ENCODE measurements around the gene NISCH.

NISCH gene

DNA sequence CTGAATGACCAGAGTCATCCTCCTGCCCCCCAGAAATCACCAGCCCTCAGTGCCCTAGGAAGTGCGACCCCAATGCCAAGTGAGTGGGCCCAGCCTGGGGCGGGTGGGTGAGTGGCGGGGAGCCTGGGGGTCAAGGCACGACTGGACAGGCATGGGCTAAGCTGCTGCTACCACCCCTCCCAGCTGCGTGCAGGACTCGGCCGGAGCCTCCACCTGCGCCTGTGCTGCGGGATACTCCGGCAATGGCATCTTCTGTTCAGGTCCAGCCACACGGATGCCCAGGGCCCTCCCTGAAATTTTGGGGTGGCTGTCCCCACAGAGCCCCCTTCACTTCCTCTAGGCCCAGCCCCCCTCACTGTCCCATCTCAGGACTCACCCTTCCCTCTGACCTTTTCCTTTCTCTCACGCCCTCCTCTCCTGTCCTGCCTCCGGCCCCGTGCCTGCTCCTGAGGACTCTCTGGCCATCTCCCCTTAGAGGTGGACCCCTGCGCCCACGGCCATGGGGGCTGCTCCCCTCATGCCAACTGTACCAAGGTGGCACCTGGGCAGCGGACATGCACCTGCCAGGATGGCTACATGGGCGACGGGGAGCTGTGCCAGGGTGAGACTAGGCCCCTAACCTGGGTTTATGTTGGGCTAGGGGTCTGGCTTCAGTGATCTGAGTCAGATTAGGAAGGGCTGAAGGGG, 61.2 kb downstream of the NISCH start:
- no peak for ATAC-seq
- no peak for TF ChIP-seq ZFP30 (CRISPR knock-in tag; IDR thresholded peaks at IDR 0.05)
- TF ChIP-seq, protein P1, sequence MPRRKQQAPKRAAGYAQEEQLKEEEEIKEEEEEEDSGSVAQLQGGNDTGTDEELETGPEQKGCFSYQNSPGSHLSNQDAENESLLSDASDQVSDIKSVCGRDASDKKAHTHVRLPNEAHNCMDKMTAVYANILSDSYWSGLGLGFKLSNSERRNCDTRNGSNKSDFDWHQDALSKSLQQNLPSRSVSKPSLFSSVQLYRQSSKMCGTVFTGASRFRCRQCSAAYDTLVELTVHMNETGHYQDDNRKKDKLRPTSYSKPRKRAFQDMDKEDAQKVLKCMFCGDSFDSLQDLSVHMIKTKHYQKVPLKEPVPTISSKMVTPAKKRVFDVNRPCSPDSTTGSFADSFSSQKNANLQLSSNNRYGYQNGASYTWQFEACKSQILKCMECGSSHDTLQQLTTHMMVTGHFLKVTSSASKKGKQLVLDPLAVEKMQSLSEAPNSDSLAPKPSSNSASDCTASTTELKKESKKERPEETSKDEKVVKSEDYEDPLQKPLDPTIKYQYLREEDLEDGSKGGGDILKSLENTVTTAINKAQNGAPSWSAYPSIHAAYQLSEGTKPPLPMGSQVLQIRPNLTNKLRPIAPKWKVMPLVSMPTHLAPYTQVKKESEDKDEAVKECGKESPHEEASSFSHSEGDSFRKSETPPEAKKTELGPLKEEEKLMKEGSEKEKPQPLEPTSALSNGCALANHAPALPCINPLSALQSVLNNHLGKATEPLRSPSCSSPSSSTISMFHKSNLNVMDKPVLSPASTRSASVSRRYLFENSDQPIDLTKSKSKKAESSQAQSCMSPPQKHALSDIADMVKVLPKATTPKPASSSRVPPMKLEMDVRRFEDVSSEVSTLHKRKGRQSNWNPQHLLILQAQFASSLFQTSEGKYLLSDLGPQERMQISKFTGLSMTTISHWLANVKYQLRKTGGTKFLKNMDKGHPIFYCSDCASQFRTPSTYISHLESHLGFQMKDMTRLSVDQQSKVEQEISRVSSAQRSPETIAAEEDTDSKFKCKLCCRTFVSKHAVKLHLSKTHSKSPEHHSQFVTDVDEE (CRISPR knock-in tag; IDR thresholded peaks at IDR 0.05) = no peak
- no peak for TF ChIP-seq ARNTL (CRISPR knock-in tag; IDR thresholded peaks at IDR 0.05; ENCODE audit: borderline replicate concordance, low read depth)

DNA sequence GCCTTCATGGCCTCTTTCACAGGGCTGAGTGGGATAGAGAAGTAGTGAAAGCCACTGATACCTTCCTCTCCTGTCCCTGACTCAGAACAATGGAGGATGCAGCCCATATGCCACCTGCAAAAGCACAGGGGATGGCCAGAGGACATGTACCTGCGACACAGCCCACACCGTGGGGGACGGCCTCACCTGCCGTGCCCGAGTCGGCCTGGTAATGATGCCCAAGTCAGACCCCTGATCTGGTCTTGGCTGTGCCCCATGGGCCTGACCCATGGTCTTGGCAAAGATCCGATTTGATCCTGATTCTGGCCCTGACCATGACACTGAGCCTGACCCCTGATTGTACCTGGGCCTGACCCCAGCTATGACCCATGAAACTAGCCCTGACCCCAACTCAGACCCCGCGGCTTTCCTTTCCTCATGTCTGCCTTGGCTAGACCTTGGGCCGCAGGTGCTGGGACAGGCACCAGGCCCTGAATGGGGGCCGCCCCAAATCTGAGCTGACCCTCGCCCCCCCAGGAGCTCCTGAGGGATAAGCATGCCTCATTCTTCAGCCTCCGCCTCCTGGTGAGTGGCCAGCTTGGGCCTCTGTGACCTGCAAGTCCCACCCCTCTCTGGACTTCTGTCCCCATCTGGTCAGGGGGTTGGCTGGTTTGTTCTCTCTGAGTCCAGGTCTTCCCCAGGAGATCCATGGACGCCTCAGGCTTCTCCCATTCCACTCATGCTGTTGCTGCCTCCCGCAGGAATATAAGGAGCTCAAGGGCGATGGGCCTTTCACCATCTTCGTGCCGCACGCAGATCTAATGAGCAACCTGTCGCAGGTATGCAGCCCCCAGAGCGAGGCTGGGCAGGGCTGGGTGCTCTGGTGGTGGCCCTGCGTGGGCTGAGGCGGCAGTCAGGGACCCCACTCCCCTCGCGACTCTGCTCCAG, 62.7 kb downstream of the NISCH start:
- TF ChIP-seq ZFP3 (CRISPR knock-in tag; IDR thresholded peaks at IDR 0.05) (no peak), OSR1 (CRISPR knock-in tag; IDR thresholded peaks at IDR 0.05) (no peak), ZNF8 (CRISPR knock-in tag; IDR thresholded peaks at IDR 0.05) (no peak), BACH2 (CRISPR knock-in tag; IDR thresholded peaks at IDR 0.05; ENCODE audit: borderline replicate concordance) (no peak), PPARA (CRISPR knock-in tag; IDR thresholded peaks at IDR 0.05; ENCODE audit: borderline replicate concordance) (no peak), SNAI2 (CRISPR knock-in tag; IDR thresholded peaks at IDR 0.05) (no peak)
- TF ChIP-seq, protein P2, sequence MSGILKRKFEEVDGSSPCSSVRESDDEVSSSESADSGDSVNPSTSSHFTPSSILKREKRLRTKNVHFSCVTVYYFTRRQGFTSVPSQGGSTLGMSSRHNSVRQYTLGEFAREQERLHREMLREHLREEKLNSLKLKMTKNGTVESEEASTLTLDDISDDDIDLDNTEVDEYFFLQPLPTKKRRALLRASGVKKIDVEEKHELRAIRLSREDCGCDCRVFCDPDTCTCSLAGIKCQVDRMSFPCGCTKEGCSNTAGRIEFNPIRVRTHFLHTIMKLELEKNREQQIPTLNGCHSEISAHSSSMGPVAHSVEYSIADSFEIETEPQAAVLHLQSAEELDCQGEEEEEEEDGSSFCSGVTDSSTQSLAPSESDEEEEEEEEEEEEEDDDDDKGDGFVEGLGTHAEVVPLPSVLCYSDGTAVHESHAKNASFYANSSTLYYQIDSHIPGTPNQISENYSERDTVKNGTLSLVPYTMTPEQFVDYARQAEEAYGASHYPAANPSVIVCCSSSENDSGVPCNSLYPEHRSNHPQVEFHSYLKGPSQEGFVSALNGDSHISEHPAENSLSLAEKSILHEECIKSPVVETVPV (CRISPR knock-in tag; IDR thresholded peaks at IDR 0.05) = no peak
- ATAC-seq = no peak

DNA sequence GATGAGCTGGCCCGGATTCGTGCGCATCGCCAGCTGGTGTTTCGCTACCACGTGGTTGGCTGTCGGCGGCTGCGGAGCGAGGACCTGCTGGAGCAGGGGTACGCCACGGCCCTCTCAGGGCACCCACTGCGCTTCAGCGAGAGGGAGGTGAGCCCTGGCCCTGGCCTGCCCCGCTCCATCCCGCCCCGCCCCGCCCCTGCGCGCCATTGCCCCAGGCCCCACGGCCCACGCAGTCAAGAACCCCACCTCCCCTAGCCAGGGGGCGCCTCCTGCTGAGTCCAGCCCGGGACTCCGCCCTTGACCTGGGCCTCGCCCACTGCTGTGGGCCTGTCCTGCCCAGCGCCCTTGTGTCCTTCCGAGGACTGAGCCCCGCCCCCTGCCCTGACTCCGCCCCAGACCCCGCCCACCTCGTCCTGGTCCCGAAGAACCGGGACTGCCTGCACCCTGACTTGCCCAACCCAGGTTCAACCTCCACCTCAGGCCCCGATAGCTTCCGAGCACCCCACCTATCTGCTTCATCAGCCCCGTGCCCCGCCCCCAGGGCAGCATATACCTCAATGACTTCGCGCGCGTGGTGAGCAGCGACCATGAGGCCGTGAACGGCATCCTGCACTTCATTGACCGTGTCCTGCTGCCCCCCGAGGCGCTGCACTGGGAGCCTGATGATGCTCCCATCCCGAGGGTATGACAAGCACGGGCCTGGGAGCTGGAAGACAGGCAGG, 63.5 kb downstream of the NISCH start:
- no peak for ATAC-seq
- TF ChIP-seq, protein P3, sequence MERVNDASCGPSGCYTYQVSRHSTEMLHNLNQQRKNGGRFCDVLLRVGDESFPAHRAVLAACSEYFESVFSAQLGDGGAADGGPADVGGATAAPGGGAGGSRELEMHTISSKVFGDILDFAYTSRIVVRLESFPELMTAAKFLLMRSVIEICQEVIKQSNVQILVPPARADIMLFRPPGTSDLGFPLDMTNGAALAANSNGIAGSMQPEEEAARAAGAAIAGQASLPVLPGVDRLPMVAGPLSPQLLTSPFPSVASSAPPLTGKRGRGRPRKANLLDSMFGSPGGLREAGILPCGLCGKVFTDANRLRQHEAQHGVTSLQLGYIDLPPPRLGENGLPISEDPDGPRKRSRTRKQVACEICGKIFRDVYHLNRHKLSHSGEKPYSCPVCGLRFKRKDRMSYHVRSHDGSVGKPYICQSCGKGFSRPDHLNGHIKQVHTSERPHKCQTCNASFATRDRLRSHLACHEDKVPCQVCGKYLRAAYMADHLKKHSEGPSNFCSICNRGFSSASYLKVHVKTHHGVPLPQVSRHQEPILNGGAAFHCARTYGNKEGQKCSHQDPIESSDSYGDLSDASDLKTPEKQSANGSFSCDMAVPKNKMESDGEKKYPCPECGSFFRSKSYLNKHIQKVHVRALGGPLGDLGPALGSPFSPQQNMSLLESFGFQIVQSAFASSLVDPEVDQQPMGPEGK (CRISPR knock-in tag; IDR thresholded peaks at IDR 0.05; ENCODE audit: borderline replicate concordance) = no peak
- TF ChIP-seq ARNTL (CRISPR knock-in tag; IDR thresholded peaks at IDR 0.05; ENCODE audit: borderline replicate concordance, low read depth) (no peak), SNAI2 (CRISPR knock-in tag; IDR thresholded peaks at IDR 0.05) (no peak), BACH2 (CRISPR knock-in tag; IDR thresholded peaks at IDR 0.05; ENCODE audit: borderline replicate concordance) (no peak), CSDC2 (CRISPR knock-in tag; IDR thresholded peaks at IDR 0.05) (no peak), OSR1 (CRISPR knock-in tag; IDR thresholded peaks at IDR 0.05) (no peak), ZNF565 (CRISPR knock-in tag; conservative IDR thresholded peaks at IDR 0.05; ENCODE audit: low read depth) (no peak), ESRRG (CRISPR knock-in tag; IDR thresholded peaks at IDR 0.05) (no peak), ZNF8 (CRISPR knock-in tag; IDR thresholded peaks at IDR 0.05) (no peak), PPARA (CRISPR knock-in tag; IDR thresholded peaks at IDR 0.05; ENCODE audit: borderline replicate concordance) (no peak), GLIS3 (CRISPR knock-in tag; IDR thresholded peaks at IDR 0.05) (no peak), RARB (CRISPR knock-in tag; IDR thresholded peaks at IDR 0.05) (no peak), TOX (CRISPR knock-in tag; IDR thresholded peaks at IDR 0.05; ENCODE audit: borderline replicate concordance) (no peak), ZFP3 (CRISPR knock-in tag; IDR thresholded peaks at IDR 0.05) (no peak), TCF4 (CRISPR knock-in tag; IDR thresholded peaks at IDR 0.05; ENCODE audit: borderline replicate concordance) (no peak), ZFP30 (CRISPR knock-in tag; IDR thresholded peaks at IDR 0.05) (no peak)
- TF ChIP-seq, protein P4, sequence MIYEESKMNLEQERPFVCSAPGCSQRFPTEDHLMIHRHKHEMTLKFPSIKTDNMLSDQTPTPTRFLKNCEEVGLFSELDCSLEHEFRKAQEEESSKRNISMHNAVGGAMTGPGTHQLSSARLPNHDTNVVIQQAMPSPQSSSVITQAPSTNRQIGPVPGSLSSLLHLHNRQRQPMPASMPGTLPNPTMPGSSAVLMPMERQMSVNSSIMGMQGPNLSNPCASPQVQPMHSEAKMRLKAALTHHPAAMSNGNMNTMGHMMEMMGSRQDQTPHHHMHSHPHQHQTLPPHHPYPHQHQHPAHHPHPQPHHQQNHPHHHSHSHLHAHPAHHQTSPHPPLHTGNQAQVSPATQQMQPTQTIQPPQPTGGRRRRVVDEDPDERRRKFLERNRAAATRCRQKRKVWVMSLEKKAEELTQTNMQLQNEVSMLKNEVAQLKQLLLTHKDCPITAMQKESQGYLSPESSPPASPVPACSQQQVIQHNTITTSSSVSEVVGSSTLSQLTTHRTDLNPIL (CRISPR knock-in tag; IDR thresholded peaks at IDR 0.05; ENCODE audit: low read depth) = no peak
- TF ChIP-seq, protein P1 (CRISPR knock-in tag; IDR thresholded peaks at IDR 0.05) = no peak
- TF ChIP-seq, protein P2 (CRISPR knock-in tag; IDR thresholded peaks at IDR 0.05) = no peak

Measured in SK-N-SH treated with all-trans-retinoic acid at 6 μM for 48 hours (cell line).